HG03159 (cell line): ENCODE data around the gene HEATR3.

Experiments
- ATAC-seq: cut with Tn5 transposase; IDR thresholded peaks from one replicate; pipeline ENCODE4 v1.9.1; 2021; ENCODE audit warnings: mild to moderate bottlenecking, moderate library complexity; ENCODE audit not compliant: unreplicated experiment

Gene HEATR3

GRCh38 chr16:50152807-50153595, 87.2 kb downstream of the HEATR3 start, which contains the start of gene TENT4B:
Gene TENT4B (plus strand): TSS chr16:50153306. CDS start chr16:50153622, 316 bp downstream.
- peak; percentile 77 for ATAC-seq

- ATAC-seq, result peak; percentile 19
These were observed 88.0 kb downstream of the HEATR3 start for GRCh38 chr16:50153596-50154419.

- ATAC-seq, result no peak
These were observed 88.7 kb downstream of the HEATR3 start for GRCh38 chr16:50154420-50154950.

- ATAC-seq, result no peak
These were observed 90.2 kb downstream of the HEATR3 start for GRCh38 chr16:50155925-50156324.
